ENCODE measurements around the gene SLC33A1.
"Not testable (repeated sequence)": the region's sequence is repeated elsewhere in the genome, so short reads cannot be mapped to it uniquely, and the experiment has no call there.

SLC33A1 gene

GRCh38 chr3:155862290-155862982 lies 8.2 kb upstream of the SLC33A1 start:
- not testable (repeated sequence) for H3K9ac ChIP-seq (ENCODE audit: low read depth in 1 of 2, low read length in 2 of 2); H3K4me3 ChIP-seq (ENCODE audit: low read depth in 1 of 2, low read length in 2 of 2); H3K36me3 ChIP-seq (ENCODE audit: control insufficient read depth in 1 of 2, insufficient read depth in 2 of 2, low read length in 2 of 2); H3K27me3 ChIP-seq (ENCODE audit: control insufficient read depth in 1 of 2, insufficient read depth in 2 of 2, low read length in 2 of 2); H3K27ac ChIP-seq (ENCODE audit: low read depth, low read length); H3K4me1 ChIP-seq (ENCODE audit: control insufficient read depth in 1 of 2, insufficient read depth in 2 of 2, low read length in 2 of 2); H3K9me3 ChIP-seq (ENCODE audit: control insufficient read depth in 1 of 2, low read length in 2 of 2)

GRCh38 chr3:155861476-155862183 lies 7.4 kb upstream of the SLC33A1 start:
- Histone ChIP-seq H3K9me3 (ENCODE audit: control insufficient read depth in 1 of 2, low read length in 2 of 2) (no peaks in the 10 kb centered on the region), H3K27me3 (ENCODE audit: control insufficient read depth in 1 of 2, insufficient read depth in 2 of 2, low read length in 2 of 2) (no peaks in the 10 kb centered on the region), H3K4me3 (ENCODE audit: low read depth in 1 of 2, low read length in 2 of 2) (no peak overlapping the region), H3K4me1 (ENCODE audit: control insufficient read depth in 1 of 2, insufficient read depth in 2 of 2, low read length in 2 of 2) (no peaks in the 10 kb centered on the region), H3K9ac (ENCODE audit: low read depth in 1 of 2, low read length in 2 of 2) (no peak overlapping the region), H3K27ac (ENCODE audit: low read depth, low read length) (no peak overlapping the region), H3K36me3 (ENCODE audit: control insufficient read depth in 1 of 2, insufficient read depth in 2 of 2, low read length in 2 of 2) (no peaks in the 10 kb centered on the region)

GRCh38 chr3:155860424-155860823 lies 6.2 kb upstream of the SLC33A1 start:
- H3K9ac ChIP-seq (ENCODE audit: low read depth in 1 of 2, low read length in 2 of 2); H3K27me3 ChIP-seq (ENCODE audit: control insufficient read depth in 1 of 2, insufficient read depth in 2 of 2, low read length in 2 of 2); H3K9me3 ChIP-seq (ENCODE audit: control insufficient read depth in 1 of 2, low read length in 2 of 2); H3K27ac ChIP-seq (ENCODE audit: low read depth, low read length); H3K36me3 ChIP-seq (ENCODE audit: control insufficient read depth in 1 of 2, insufficient read depth in 2 of 2, low read length in 2 of 2); H3K4me1 ChIP-seq (ENCODE audit: control insufficient read depth in 1 of 2, insufficient read depth in 2 of 2, low read length in 2 of 2); H3K4me3 ChIP-seq (ENCODE audit: low read depth in 1 of 2, low read length in 2 of 2): not testable (repeated sequence)

GRCh38 chr3:155859859-155860258 lies 5.6 kb upstream of the SLC33A1 start:
- H3K27me3 ChIP-seq (ENCODE audit: control insufficient read depth in 1 of 2, insufficient read depth in 2 of 2, low read length in 2 of 2) = no peaks in the 10 kb centered on the region
- no peak overlapping the region for H3K4me3 ChIP-seq (ENCODE audit: low read depth in 1 of 2, low read length in 2 of 2)
- no peaks in the 10 kb centered on the region for H3K9me3 ChIP-seq (ENCODE audit: control insufficient read depth in 1 of 2, low read length in 2 of 2)
- no peak overlapping the region for H3K27ac ChIP-seq (ENCODE audit: low read depth, low read length)
- no peaks in the 10 kb centered on the region for H3K4me1 ChIP-seq (ENCODE audit: control insufficient read depth in 1 of 2, insufficient read depth in 2 of 2, low read length in 2 of 2)
- H3K9ac ChIP-seq (ENCODE audit: low read depth in 1 of 2, low read length in 2 of 2) = no peak overlapping the region
- no peaks in the 10 kb centered on the region for H3K36me3 ChIP-seq (ENCODE audit: control insufficient read depth in 1 of 2, insufficient read depth in 2 of 2, low read length in 2 of 2)

- H3K9ac ChIP-seq (ENCODE audit: low read depth in 1 of 2, low read length in 2 of 2) = peak overlapping the region; percentile 90 to 96
Measured at GRCh38 chr3:155853214-155854140, 750 bp downstream of the SLC33A1 start.

GRCh38 chr3:155852341-155852740 lies 1.9 kb downstream of the SLC33A1 start:
- peak overlapping the region; percentile 91 to 96 for H3K4me3 ChIP-seq (ENCODE audit: low read depth in 1 of 2, low read length in 2 of 2)

More at GRCh38 chr3:155853214-155854140, 750 bp downstream of the SLC33A1 start:
- H3K36me3 ChIP-seq (ENCODE audit: control insufficient read depth in 1 of 2, insufficient read depth in 2 of 2, low read length in 2 of 2) = no peaks in the 10 kb centered on the region
- H3K4me1 ChIP-seq (ENCODE audit: control insufficient read depth in 1 of 2, insufficient read depth in 2 of 2, low read length in 2 of 2) = peaks cover 14 to 25% of the 10 kb centered on the region in 2 donors
- peak overlapping the region; percentile 78 for H3K27ac ChIP-seq (ENCODE audit: low read depth, low read length)
- H3K9me3 ChIP-seq (ENCODE audit: control insufficient read depth in 1 of 2, low read length in 2 of 2) = no peaks in the 10 kb centered on the region
- no peaks in the 10 kb centered on the region for H3K27me3 ChIP-seq (ENCODE audit: control insufficient read depth in 1 of 2, insufficient read depth in 2 of 2, low read length in 2 of 2)
- H3K4me3 ChIP-seq (ENCODE audit: low read depth in 1 of 2, low read length in 2 of 2) = peak overlapping the region; percentile 91 to 96

GRCh38 chr3:155849404-155849803 lies 4.8 kb downstream of the SLC33A1 start:
- not testable (repeated sequence) for H3K36me3 ChIP-seq (ENCODE audit: control insufficient read depth in 1 of 2, insufficient read depth in 2 of 2, low read length in 2 of 2); H3K4me3 ChIP-seq (ENCODE audit: low read depth in 1 of 2, low read length in 2 of 2); H3K9me3 ChIP-seq (ENCODE audit: control insufficient read depth in 1 of 2, low read length in 2 of 2); H3K27me3 ChIP-seq (ENCODE audit: control insufficient read depth in 1 of 2, insufficient read depth in 2 of 2, low read length in 2 of 2); H3K27ac ChIP-seq (ENCODE audit: low read depth, low read length); H3K9ac ChIP-seq (ENCODE audit: low read depth in 1 of 2, low read length in 2 of 2)
- H3K4me1 ChIP-seq (ENCODE audit: control insufficient read depth in 1 of 2, insufficient read depth in 2 of 2, low read length in 2 of 2) = peaks cover 22 to 29% of the 10 kb centered on the region in 2 donors

More at GRCh38 chr3:155852341-155852740, 1.9 kb downstream of the SLC33A1 start:
- Histone ChIP-seq H3K27me3 (ENCODE audit: control insufficient read depth in 1 of 2, insufficient read depth in 2 of 2, low read length in 2 of 2) (no peaks in the 10 kb centered on the region), H3K9ac (ENCODE audit: low read depth in 1 of 2, low read length in 2 of 2) (peak overlapping the region; percentile 90 to 96), H3K4me1 (ENCODE audit: control insufficient read depth in 1 of 2, insufficient read depth in 2 of 2, low read length in 2 of 2) (peaks cover 19 to 25% of the 10 kb centered on the region in 2 donors), H3K9me3 (ENCODE audit: control insufficient read depth in 1 of 2, low read length in 2 of 2) (no peaks in the 10 kb centered on the region), H3K27ac (ENCODE audit: low read depth, low read length) (no peak overlapping the region), H3K36me3 (ENCODE audit: control insufficient read depth in 1 of 2, insufficient read depth in 2 of 2, low read length in 2 of 2) (peaks cover 2 to 4% of the 10 kb centered on the region in 2 donors)

- peaks cover 2 to 8% of the 10 kb centered on the region in 2 donors for H3K36me3 ChIP-seq (ENCODE audit: control insufficient read depth in 1 of 2, insufficient read depth in 2 of 2, low read length in 2 of 2)
- no peak overlapping the region for H3K9ac ChIP-seq (ENCODE audit: low read depth in 1 of 2, low read length in 2 of 2)
- no peak overlapping the region for H3K27ac ChIP-seq (ENCODE audit: low read depth, low read length)
- H3K27me3 ChIP-seq (ENCODE audit: control insufficient read depth in 1 of 2, insufficient read depth in 2 of 2, low read length in 2 of 2) = no peaks in the 10 kb centered on the region
- H3K4me1 ChIP-seq (ENCODE audit: control insufficient read depth in 1 of 2, insufficient read depth in 2 of 2, low read length in 2 of 2) = peaks cover 19 to 22% of the 10 kb centered on the region in 2 donors
- no peak overlapping the region for H3K4me3 ChIP-seq (ENCODE audit: low read depth in 1 of 2, low read length in 2 of 2)
- H3K9me3 ChIP-seq (ENCODE audit: control insufficient read depth in 1 of 2, low read length in 2 of 2) = no peaks in the 10 kb centered on the region
Measured at GRCh38 chr3:155847993-155848392, 6.2 kb downstream of the SLC33A1 start.

GRCh38 chr3:155846119-155846518 lies 8.1 kb downstream of the SLC33A1 start:
- Histone ChIP-seq H3K9me3 (ENCODE audit: control insufficient read depth in 1 of 2, low read length in 2 of 2) (no peaks in the 10 kb centered on the region), H3K9ac (ENCODE audit: low read depth in 1 of 2, low read length in 2 of 2) (no peak overlapping the region), H3K27ac (ENCODE audit: low read depth, low read length) (no peak overlapping the region), H3K27me3 (ENCODE audit: control insufficient read depth in 1 of 2, insufficient read depth in 2 of 2, low read length in 2 of 2) (no peaks in the 10 kb centered on the region), H3K36me3 (ENCODE audit: control insufficient read depth in 1 of 2, insufficient read depth in 2 of 2, low read length in 2 of 2) (peaks cover 2 to 8% of the 10 kb centered on the region in 2 donors), H3K4me1 (ENCODE audit: control insufficient read depth in 1 of 2, insufficient read depth in 2 of 2, low read length in 2 of 2) (peaks cover 6 to 8% of the 10 kb centered on the region in 2 donors), H3K4me3 (ENCODE audit: low read depth in 1 of 2, low read length in 2 of 2) (no peak overlapping the region)

- Histone ChIP-seq H3K9ac (ENCODE audit: low read depth in 1 of 2, low read length in 2 of 2) (no peak overlapping the region), H3K27ac (ENCODE audit: low read depth, low read length) (no peak overlapping the region), H3K36me3 (ENCODE audit: control insufficient read depth in 1 of 2, insufficient read depth in 2 of 2, low read length in 2 of 2) (peaks cover 2 to 8% of the 10 kb centered on the region in 2 donors), H3K4me3 (ENCODE audit: low read depth in 1 of 2, low read length in 2 of 2) (no peak overlapping the region), H3K27me3 (ENCODE audit: control insufficient read depth in 1 of 2, insufficient read depth in 2 of 2, low read length in 2 of 2) (no peaks in the 10 kb centered on the region), H3K9me3 (ENCODE audit: control insufficient read depth in 1 of 2, low read length in 2 of 2) (no peaks in the 10 kb centered on the region), H3K4me1 (ENCODE audit: control insufficient read depth in 1 of 2, insufficient read depth in 2 of 2, low read length in 2 of 2) (peaks cover 3 to 8% of the 10 kb centered on the region in 2 donors)
Measured at GRCh38 chr3:155843569-155843968, 10.7 kb downstream of the SLC33A1 start.

All from duodenal mucosa (tissue), 2 donors.